Stimulated activated CD8-positive, alpha-beta memory T cell treated with anti-CD3 and anti-CD28 coated beads, Interleukin-12 subunit alpha, Interleukin-12 subunit beta, amount 100 ng/mL, for 24 hours (primary cell): ENCODE results near the gene ATP1A4.

Source experiments
- DNase-seq: peaks from one replicate; pipeline ENCODE4 v3.0.0-alpha.2; 2020; ENCODE audit errors: extremely low read depth

Gene ATP1A4

GRCh38 chr1:160144921-160145320 lies 6.5 kb upstream of the ATP1A4 start:
- DNase-seq: no peak

GRCh38 chr1:160146107-160146506 lies 5.3 kb upstream of the ATP1A4 start:
- DNase-seq: no peak

GRCh38 chr1:160148121-160148520 lies 3.3 kb upstream of the ATP1A4 start:
- no peak for DNase-seq

GRCh38 chr1:160149233-160149632 lies 2.2 kb upstream of the ATP1A4 start:
- no peak for DNase-seq

GRCh38 chr1:160149716-160150115 lies 1.7 kb upstream of the ATP1A4 start:
- DNase-seq: no peak

GRCh38 chr1:160154790-160155189 lies 3.4 kb downstream of the ATP1A4 start:
- no peak for DNase-seq

- DNase-seq: no peak
Measured at GRCh38 chr1:160156361-160156760, 5.0 kb downstream of the ATP1A4 start.

- DNase-seq: no peak
Measured at GRCh38 chr1:160157174-160157573, 5.8 kb downstream of the ATP1A4 start.

- DNase-seq: no peak
Measured at GRCh38 chr1:160158031-160158430, 6.6 kb downstream of the ATP1A4 start.

- DNase-seq: no peak
Measured at GRCh38 chr1:160158534-160158933, 7.1 kb downstream of the ATP1A4 start.

- no peak for DNase-seq
Measured at GRCh38 chr1:160159846-160160245, 8.4 kb downstream of the ATP1A4 start.

GRCh38 chr1:160161965-160162705 lies 10.7 kb downstream of the ATP1A4 start:
- no peak for DNase-seq

GRCh38 chr1:160162931-160163330 lies 11.5 kb downstream of the ATP1A4 start:
- no peak for DNase-seq

- no peak for DNase-seq
Measured at GRCh38 chr1:160163615-160164014, 12.2 kb downstream of the ATP1A4 start.

GRCh38 chr1:160164121-160164520 lies 12.7 kb downstream of the ATP1A4 start:
- no peak for DNase-seq

GRCh38 chr1:160166166-160166868 lies 14.9 kb downstream of the ATP1A4 start:
- no peak for DNase-seq

- DNase-seq: no peak
Measured at GRCh38 chr1:160167056-160167455, 15.7 kb downstream of the ATP1A4 start.

GRCh38 chr1:160167580-160167979 lies 16.2 kb downstream of the ATP1A4 start:
- DNase-seq: no peak

- no peak for DNase-seq
Measured at GRCh38 chr1:160168016-160168415, 16.6 kb downstream of the ATP1A4 start.

GRCh38 chr1:160168609-160169369 lies 17.4 kb downstream of the ATP1A4 start:
- DNase-seq: no peak

- DNase-seq: no peak
Measured at GRCh38 chr1:160169553-160170399, 18.4 kb downstream of the ATP1A4 start.

GRCh38 chr1:160171354-160171753 lies 20.0 kb downstream of the ATP1A4 start:
- DNase-seq: no peak
